AG09309 (cell line): ENCODE results near the gene LRCH1.

Experiments used
- DNase-seq: peaks from one replicate; pipeline ENCODE4 v3.0.0-alpha.2; 2010; ENCODE audit warnings: low read depth
- H3K4me3 ChIP-seq: 2 replicates; pipeline ENCODE4 v1.5.1; 2011; ENCODE audit warnings: mild to moderate bottlenecking, low read depth, low read length, moderate library complexity; ENCODE audit not compliant: control insufficient read depth
- CTCF ChIP-seq: IDR thresholded peaks from 2 replicates; pipeline ENCODE4 v1.5.1; 2011; ENCODE audit warnings: mild to moderate bottlenecking, low read depth, low read length, inconsistent platforms; ENCODE audit not compliant: insufficient read depth, control insufficient read depth; ENCODE audit errors: missing control alignments

Gene LRCH1

GRCh38 chr13:46615888-46616531 lies 63.0 kb downstream of the LRCH1 start:
- no peak overlapping the region for H3K4me3 ChIP-seq
- DNase-seq = no peak
- no peak for TF ChIP-seq CTCF

- TF ChIP-seq CTCF = no peak
- DNase-seq = no peak
- H3K4me3 ChIP-seq = no peak overlapping the region
Measured at GRCh38 chr13:46617229-46617721, 64.3 kb downstream of the LRCH1 start.

- H3K4me3 ChIP-seq = no peak overlapping the region
- no peak for TF ChIP-seq CTCF
- no peak for DNase-seq
Measured at GRCh38 chr13:46617885-46618284, 64.9 kb downstream of the LRCH1 start.

GRCh38 chr13:46618694-46619254 lies 65.8 kb downstream of the LRCH1 start:
- no peak for TF ChIP-seq CTCF
- DNase-seq = no peak
- no peak overlapping the region for H3K4me3 ChIP-seq

GRCh38 chr13:46620029-46620428 lies 67.1 kb downstream of the LRCH1 start:
- TF ChIP-seq CTCF = no peak
- no peak for DNase-seq
- no peak overlapping the region for H3K4me3 ChIP-seq

GRCh38 chr13:46620471-46620870 lies 67.5 kb downstream of the LRCH1 start:
- no peak for DNase-seq
- TF ChIP-seq CTCF = no peak

More at GRCh38 chr13:46620471-46620870, 67.5 kb downstream of the LRCH1 start:
- no peak overlapping the region for H3K4me3 ChIP-seq
